Epidermal melanocyte (primary cell): ENCODE measurements around the gene CATSPERE.
"Not testable (repeated sequence)": the region's sequence is repeated elsewhere in the genome, so short reads cannot be mapped to it uniquely, and the experiment has no call there.

Experiments
- DNase-seq: peaks from one replicate; pipeline ENCODE4 v3.0.0; 2011; ENCODE audit warnings: low spot score; ENCODE audit not compliant: insufficient read length

Gene CATSPERE

DNA sequence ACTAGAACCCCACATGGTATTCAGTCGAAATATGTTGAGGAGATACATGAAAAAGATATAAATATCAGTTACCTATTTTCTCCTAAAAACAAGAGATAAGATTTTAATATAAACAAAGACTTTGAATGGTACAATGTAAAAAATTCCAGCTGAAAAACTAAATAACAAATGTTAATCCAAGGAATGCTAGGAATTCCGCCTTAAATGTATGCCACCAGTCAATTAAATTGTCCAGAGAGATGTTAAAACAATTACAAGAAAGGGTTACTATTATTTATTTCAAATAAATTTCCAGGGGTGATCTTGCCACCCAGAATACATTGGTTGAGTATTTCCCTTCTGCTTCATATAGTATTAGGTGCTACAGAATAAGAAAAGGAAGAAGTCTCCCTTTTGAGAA lies 13.5 kb upstream of the CATSPERE start:
- no peak for DNase-seq

DNA sequence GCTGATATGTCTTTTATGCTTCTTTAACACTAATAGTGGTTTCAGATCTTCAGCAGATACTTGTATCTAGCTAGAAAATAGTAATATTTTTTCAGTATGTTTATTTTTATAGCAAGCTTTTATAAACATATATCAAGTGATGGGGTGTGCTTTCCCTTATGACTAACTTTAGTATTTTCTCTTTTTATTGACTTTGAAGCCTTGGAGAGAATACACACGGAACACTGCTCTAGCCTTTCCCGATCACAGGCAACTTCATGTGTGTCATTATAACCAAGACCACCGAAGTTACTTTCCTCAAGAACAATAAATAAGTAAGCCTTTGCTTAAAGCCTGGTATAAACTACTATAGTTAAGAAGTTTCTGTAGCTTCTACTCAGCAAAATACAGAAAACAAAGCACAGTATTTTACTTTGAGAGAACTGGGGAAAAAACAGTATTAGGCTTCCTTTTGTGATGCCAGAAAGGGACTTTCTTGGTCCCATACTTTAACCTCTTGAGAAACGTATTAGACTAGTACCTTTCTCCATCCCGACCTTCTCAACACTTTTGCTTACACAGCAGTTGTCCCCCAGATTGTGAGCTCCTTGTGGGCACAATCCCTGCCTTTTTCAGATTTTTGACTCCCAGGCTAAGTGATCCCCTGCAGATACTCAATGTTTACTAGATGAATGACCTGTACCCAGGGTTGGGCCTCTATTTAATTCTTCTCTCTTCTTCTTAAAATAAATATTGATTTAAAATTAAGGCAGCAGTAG lies 12.6 kb upstream of the CATSPERE start:
- no peak for DNase-seq

DNA sequence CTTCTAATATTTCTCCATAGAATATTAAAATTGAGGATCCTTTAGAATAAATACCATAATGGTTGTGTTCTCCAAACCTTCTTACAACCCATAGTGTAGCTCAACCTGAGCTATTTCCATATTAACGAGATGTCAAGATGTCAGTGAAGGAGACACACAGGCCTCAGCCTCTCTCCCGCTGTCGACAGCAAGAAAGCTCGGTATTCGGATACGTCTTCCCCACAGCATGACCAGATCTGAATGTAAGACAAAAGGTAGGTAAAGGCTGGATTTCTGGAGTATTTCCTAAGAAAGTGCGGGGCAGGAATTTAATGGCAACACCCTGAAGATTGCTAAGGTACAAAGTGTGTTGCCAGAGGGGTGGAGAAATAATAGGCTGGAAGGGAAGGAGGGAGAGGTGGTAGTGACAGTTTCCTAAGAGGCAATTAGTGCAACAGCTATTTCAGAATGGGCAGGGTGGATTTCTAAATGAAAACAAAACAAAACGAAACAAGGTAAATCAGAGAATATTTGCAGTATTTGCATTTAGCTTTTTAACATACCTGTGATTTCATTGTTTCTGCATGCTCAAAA lies 11.1 kb upstream of the CATSPERE start:
- DNase-seq, result no peak

DNA sequence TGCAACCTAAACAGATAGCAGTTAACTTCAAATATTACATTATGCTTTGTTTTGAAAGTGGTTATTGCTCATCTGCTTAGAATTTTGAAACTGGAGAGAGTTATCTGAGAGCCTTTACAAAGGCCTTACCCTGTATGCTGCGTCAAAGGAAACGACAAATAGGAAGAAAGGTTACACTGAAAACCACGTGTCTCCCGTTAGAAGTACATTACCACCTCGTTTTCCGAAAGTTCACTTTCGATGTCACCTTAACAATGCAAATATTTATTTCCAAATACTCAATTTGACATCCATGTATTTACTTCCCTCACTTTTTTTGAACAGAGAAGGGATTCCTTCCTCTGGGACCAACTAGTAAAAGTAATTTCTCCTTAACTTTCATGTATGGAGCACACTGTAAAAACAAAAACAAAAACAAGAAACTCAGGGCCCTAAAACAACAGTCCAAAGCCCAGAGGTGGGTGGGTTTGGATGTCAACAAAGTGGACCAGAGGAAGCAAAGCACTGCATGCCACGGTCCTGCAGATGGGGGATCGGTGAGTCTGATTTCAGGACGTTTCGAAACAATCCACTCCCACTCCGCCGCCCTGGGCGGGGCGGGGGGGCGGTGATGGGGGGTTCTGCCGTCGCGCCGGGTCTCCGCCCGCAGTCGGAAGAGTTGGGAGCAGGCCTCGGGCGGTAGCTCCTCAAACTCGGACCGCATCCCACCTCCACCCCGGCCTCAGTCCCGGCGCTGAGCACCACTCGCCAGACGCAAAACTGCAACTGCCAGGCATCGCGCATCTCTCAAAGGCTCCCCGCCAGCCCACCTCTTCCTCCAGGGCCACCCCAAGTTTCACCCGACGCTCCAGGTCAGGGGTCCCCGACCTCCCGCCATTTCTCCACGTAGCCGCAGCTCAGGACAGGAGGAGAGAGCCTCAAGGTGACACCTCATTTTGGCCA lies 10.2 kb upstream of the CATSPERE start:
- DNase-seq, result no peak

DNA sequence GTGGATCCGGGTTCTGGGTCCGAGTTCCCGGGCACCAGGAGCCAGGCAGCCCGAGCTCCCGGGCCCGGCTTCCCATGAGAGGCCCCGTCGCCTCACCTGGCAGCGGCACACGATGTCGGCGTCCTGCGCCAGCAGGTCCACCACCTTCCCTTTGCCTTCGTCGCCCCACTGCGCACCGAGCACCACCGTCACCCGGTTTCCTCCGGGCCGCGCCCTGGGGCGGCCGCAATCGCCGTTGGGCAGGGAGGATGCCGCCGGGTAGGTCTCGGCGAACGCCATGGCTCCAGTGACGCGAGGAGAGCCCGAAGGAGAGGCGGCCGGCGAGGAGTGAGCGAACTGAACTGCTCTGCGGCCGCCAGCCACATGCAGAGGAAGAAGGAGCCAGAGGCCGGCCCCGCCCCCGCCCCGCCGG lies 9.5 kb upstream of the CATSPERE start, which contains the start of gene ADSS2:
Gene ADSS2, minus strand, starts transcription at position 371 of the 412 bp plus-strand sequence. Its CDS starts 92 bp downstream, at position 279.
- DNase-seq, result peak; percentile 60

DNA sequence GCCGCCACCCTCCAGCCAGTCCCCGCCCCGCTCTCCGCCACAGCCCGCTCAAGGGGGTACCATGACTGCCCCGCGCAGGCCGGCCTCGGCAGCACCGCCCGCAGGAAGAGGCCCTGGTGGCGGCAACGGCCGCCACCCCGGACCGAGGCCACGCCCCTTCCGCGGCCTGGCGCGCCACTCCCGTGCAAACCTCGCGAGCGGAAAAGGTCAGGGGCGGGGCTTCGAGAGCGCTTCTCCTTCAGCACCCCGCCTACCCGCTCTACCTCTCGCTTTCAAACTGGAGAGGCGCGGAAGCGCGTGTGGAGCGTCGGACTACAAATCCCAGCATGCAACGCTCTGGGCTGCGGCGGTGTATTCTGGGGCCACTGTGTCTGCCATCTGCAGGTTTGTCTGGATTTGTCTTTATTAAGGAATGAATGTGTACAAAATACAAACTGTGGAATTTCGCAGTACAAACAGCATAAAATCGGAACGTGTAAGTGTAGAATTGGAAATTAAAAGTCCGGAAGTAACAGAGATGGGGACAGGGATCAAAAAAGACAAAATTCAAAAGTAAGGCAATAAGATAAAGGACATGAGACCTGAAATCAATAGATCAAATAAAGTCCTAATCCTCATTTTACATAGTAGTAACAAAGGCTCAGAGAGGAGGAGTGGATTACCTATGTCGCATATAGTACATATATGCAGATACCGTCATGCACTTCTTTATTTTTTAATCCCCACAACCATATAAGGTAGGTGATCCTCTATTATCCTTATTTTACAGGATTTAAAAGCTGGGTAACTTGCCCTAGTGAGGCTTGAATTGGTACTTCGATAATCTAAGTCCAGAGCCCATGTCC lies 8.9 kb upstream of the CATSPERE start:
- no peak for DNase-seq

DNA sequence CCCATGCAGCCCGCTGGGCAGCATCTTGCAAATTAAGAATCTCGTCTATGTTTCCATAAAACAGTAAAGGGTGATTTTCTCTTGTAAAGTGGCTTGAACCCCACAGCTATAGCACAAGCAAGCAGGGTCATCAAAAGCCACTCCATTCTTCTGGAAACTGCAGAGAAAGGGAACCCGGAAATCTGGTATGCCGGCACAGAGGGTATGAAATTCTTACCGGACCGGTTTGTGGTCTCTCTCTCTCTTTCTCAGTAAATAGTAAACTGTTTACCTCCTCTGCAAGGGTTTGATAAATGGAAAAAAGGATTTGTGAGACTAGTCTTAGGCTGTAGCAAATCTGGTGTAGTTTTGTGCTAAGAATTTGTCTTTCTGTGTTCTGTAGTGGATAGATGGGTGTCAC lies 6.7 kb upstream of the CATSPERE start:
- no peak for DNase-seq

DNA sequence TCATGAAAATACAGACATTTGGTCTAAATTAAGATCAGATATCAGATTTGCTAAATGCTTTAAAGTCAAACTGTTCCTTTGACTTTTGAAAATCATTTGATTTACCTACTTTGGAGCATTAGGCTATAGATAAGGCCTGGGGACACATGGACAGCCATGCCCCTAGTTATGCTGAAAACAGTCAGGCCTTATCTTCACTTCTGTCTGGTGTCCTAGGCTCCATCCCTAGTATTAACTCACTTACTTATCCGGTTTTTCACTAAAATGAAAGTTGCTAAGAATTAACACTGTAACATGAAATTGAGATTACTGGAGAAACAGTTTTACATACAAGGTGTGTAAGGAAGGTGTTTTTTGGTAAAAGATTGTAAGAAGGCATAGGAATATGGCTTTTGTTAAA lies 4.5 kb upstream of the CATSPERE start:
- DNase-seq, result no peak

DNA sequence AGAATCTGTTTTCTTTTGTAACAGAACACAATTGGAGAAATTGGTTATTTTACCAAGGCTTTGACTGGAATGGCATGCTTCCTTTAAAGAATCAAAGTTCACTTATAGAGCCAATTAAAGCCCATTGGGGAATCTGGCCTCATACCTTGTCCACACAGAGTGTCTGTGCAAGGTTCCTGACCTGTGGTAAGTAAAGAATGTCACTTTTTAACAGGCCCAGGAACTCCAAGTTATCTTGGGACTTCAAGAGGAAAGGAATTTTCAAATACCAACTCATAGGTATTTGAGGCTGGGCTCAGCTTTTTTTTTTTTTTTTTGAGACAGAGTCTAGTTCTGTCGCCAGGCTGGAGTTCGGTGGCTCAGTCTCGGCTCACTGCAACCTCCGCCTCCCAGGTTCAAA lies 2.3 kb upstream of the CATSPERE start:
- DNase-seq, result no peak

DNA sequence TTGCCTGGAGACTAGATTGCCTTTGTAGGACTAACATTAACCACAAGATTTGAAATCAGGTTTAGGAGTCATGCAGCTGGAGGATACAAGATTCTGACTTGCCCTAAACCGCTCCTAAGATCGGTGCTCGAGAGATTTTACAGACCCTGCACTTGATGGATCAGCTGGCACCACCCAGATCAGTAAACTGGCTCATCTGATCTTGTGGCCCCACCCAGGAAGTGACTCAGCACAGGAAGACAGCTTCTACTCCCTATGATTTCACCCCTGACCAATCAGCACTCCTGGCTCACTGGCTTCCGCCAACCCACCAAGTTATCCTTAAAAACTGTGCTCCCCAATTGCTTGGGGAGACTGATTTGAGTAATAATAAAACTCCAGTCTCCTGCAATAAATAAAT lies 876 bp upstream of the CATSPERE start:
- DNase-seq, result no peak

DNA sequence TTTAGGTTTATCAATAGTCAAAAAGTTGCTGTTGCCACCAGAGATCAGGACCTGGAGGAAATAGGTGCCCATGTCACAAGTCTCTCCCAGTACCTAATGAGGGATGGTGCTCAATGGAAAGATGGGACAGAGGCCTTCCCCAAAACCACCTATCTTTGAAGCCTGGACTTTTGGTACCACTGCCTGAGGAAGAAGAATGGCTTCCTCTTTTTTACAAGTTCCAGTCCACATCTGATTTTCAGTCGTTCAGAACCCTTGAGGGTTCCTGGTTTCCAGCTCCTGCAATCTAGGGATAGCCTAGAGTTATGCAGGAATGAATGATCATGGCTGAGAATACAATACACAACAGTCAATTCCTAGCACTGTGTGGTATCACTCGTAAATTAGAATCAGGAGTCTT lies 5.7 kb downstream of the CATSPERE start:
- no peak for DNase-seq

DNA sequence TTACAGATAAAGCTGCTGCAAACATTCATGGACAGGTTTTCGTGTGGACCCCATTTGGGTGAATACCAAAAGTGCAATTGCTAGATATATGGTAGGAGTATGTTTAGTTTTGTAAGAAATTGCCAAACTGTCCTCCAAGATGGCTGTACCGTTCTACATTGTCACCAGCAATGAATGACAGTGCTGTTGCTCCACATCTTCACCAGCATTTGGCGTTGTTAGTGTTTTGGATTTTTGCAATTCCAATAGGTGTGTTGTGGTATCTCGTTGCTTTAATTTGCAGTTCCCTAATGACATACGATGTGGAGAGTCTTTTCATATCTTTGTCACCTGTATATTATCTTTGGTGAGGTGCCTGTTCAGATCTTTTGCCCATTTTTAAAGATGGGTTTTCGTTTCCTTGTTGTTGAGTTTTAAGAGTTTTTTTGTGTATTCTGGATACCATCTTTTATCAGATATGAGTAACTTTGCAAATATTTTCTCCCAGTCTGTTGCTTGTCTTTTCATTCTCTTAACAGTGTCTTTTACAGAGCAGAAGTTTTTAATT lies 12.1 kb downstream of the CATSPERE start:
- no peak for DNase-seq

DNA sequence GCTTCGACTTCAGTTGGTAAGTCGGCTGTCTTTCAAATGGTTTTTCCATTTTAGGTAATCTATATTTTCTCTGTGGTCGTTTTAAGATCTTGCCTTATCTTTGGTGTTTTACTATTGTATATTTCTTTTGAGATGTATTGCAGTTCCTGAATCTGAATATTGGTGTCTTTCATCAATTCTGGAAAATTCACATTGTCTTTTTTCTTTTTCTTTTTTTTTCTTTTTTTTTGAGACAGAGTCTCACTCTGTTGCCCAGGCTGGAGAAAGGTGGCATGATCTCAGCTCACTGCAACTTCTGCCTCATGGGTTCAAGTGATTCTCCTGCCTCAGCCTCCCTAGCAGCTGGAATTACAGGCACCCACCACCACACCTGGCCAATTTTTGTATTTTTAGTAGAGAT lies 23.9 kb downstream of the CATSPERE start:
- not testable (repeated sequence) for DNase-seq

DNA sequence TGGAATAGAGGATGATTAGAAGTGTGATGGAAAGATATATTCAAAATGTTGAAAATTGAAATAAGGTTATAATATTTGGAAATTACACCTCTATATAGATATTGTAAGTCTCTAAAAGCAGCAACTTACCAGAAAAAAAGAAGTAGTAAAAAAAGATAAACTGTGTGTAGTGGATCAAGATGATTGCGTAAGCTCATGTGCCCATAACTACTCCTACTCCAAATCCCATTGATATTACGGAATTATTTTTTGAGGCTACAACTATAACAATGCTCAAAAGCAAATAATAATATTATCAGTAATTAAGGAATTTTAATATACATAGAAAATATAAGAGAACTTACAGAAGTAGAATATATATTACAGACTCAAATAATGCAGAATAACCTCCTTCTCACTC lies 33.6 kb downstream of the CATSPERE start:
- DNase-seq, result no peak

DNA sequence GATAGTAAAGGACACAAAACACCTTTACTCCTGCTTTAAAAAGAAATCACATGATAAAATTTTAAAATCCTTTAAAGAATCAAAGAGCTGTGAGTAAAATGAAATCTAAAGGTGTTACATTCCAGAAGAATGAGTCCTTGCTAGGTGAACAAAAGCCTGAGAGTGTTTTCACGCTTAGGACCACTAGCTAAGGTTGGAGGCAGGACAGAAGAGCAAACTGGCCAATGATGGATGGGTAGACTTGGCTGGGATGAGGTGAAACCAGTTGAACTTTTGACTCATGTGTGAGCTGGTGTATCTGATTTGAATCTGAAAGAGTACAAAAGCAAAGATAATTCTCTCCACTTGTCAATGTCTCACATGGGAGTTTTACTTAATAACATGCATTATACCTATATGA lies 35.1 kb downstream of the CATSPERE start:
- no peak for DNase-seq

DNA sequence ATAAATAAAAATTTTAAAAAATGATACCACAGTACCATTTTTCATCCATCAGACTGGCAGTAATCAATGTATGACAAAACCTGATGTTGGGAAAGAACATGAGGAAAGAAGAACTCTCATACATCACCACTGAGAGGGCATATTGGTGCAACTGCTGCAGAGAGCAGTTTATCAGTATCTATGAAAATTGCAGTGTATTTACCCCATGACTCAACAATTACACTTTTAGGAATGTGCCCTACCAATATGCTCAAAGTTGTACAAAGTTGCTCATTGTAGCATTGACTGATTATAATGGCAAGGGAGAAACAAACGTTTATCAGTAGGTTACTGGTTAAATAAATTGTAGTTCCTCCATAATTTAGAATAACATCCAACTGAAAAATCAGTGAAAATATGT lies 36.7 kb downstream of the CATSPERE start:
- DNase-seq, result no peak

DNA sequence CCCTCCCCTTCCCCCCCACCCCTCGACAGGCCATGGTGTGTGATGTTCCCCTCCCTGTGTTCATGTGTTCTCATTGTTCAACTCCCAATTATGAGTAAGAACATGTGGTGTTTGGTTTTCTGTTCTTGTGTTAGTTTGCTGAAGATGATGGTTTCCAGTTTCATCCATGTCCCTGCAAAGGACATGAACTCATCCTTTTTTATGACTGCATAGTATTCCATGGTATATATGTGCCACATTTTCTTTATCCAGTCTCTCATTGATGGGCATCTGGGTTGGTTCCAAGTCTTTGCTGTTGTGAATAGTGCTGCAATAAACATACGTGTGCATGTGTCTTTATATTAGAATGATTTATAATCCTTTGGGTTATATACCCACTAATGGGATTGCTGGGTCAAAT lies 38.4 kb downstream of the CATSPERE start:
- not testable (repeated sequence) for DNase-seq

DNA sequence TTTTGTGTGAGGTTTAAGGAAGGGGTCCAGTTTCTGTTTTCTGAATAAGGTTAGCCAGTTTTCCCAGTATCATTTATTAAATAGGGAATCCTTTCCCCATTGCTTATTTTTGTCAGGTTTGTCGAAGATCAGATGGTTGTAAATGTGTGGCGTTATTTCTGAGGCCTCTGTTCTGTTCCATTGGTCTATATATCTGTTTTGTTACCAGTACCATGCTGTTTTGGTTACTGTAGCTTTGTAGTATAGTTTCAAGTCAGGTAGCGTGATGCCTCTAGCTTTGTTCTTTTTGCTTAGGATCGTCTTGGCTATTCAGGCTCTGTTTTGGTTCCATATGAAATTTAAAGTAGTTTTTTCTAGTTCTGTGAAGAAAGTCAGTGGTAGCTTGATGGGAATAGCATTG lies 39.4 kb downstream of the CATSPERE start:
- not testable (repeated sequence) for DNase-seq

DNA sequence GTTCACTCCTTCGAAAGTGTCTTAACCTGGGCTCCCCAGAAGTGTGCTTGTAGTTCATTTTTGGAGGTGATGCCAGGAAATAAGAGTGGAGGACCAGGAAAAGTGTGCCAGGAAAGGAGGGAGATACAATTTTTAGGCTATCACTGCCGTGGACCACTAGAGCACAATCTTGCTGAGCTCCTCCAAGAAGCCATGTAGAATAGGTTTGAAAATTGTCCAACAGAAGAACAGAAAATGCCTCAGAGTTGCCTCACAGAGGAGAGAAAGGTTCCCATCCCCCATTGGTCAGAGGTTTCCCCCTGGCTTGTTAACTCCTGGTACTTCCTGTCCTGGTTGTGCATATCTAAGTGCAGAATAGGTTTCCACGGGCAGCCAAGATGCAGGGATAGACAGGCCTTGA lies 41.6 kb downstream of the CATSPERE start:
- DNase-seq, result no peak

DNA sequence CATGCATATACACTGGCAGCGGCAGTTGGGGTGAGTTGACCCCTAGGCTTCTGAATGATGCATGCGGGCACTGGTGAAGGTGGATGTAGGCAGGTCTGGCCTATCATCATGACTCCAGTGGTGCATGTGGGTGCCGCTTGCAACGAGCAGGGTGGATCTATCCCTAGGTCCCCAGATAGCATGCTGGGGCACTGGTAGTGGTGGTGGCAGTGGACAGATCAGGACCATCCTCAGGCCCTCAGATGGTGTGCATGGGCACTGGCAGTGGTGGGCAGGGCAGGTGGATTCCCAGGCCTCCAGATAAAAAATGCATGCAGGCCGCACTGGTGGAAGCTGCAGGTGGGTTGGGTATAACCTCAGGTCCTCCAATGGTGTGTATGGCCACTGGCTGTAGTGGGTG lies 52.4 kb downstream of the CATSPERE start:
- no peak for DNase-seq

DNA sequence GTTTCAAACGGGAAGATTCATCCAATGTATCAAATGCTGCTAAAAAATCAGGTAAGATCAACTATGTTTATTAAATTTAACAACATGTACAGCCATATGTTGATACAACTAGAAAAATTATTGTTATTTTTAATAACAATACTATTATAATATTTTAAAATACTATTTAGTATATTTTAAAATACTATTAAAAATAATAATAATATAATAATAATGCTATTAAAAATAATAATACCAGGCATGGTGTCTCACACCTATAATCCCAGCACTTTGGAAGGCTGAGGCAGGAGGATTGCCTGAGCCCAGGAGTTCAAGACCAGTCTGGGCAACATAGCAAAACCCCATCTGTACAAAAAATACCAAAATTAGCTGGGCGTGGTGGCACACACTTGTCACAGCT lies 54.6 kb downstream of the CATSPERE start:
- no peak for DNase-seq
